Chondrocyte (in vitro differentiated cells): Measurements from ENCODE around the gene GPC3. TPM values are rescaled to one million over a fixed set of nuclear protein-coding genes. Genes with fewer than 3 reads are reported as not detected.

Experiments used
- DNase-seq: peaks from one replicate; pipeline ENCODE4 v3.0.0; 2021; ENCODE audit warnings: mixed read lengths, low spot score
- H3K27ac Mint-ChIP-seq: one replicate; pipeline ENCODE4 v1.8.0; 2021; ENCODE audit warnings: mild to moderate bottlenecking, moderate library complexity, mixed read lengths; ENCODE audit not compliant: unreplicated experiment
- H3K27me3 Mint-ChIP-seq: 2 replicates; pipeline ENCODE4 v1.8.0; 2021; ENCODE audit warnings: low read depth, mixed read lengths
- H3K36me3 Mint-ChIP-seq: 2 replicates; pipeline ENCODE4 v1.8.0; 2021; ENCODE audit warnings: low read depth, mixed read lengths
- H3K4me1 Mint-ChIP-seq: 2 replicates; pipeline ENCODE4 v1.8.0; 2021; ENCODE audit warnings: low read depth, mild to moderate bottlenecking, mixed read lengths
- H3K4me3 Mint-ChIP-seq: one replicate; pipeline ENCODE4 v1.8.0; 2021; ENCODE audit warnings: mild to moderate bottlenecking, moderate library complexity, mixed read lengths; ENCODE audit not compliant: unreplicated experiment
- H3K9me3 Mint-ChIP-seq: 2 replicates; pipeline ENCODE4 v1.8.0; 2021; ENCODE audit warnings: low read depth, mixed read lengths
- total RNA-seq: library from RNA; stranded (reverse); gene quantifications from 3 replicates; pipeline ENCODE4 v1.2.1, GENCODE V29; 2021
- TF ChIP-seq, protein P1 (sequence below): fragments of 200-600 bp; sonication (generic); IDR thresholded peaks from 2 replicates; pipeline ENCODE4 v1.5.0; 2021; ENCODE audit warnings: antibody characterized with exemption, mild to moderate bottlenecking, moderate library complexity

Gene GPC3
- total RNA-seq, 1 donor from 2014 or later, result 1.9 TPM

DNA sequence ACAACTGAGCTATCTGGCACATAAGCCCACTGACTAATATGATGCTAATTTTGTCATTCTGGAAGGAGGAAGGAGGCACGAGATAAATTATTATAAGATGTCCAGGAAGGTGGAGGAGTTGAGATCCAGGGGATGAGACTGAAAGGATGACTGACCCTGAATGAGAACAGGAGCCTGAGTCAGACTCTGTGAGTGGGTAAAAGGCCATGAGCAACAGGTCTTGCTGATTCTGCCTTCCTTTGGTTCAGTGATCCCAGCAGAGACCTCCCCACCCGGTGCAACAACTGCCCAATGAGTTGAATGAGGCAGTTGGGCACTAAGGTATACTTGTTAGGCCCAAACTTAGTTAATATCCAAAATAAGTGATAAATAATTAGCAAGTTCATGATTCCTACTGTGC lies 332.0 kb downstream of the GPC3 start:
- H3K27me3 Mint-ChIP-seq, result no peaks in the 10 kb centered on the region
- peaks cover 32% of the 10 kb centered on the region for H3K4me1 Mint-ChIP-seq
- DNase-seq, result no peak
- TF ChIP-seq, protein P1, sequence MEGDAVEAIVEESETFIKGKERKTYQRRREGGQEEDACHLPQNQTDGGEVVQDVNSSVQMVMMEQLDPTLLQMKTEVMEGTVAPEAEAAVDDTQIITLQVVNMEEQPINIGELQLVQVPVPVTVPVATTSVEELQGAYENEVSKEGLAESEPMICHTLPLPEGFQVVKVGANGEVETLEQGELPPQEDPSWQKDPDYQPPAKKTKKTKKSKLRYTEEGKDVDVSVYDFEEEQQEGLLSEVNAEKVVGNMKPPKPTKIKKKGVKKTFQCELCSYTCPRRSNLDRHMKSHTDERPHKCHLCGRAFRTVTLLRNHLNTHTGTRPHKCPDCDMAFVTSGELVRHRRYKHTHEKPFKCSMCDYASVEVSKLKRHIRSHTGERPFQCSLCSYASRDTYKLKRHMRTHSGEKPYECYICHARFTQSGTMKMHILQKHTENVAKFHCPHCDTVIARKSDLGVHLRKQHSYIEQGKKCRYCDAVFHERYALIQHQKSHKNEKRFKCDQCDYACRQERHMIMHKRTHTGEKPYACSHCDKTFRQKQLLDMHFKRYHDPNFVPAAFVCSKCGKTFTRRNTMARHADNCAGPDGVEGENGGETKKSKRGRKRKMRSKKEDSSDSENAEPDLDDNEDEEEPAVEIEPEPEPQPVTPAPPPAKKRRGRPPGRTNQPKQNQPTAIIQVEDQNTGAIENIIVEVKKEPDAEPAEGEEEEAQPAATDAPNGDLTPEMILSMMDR, result no peak
- no peaks in the 10 kb centered on the region for H3K36me3 Mint-ChIP-seq
- no peaks in the 10 kb centered on the region for H3K9me3 Mint-ChIP-seq
- H3K27ac Mint-ChIP-seq, result no peak overlapping the region
- no peak overlapping the region for H3K4me3 Mint-ChIP-seq

DNA sequence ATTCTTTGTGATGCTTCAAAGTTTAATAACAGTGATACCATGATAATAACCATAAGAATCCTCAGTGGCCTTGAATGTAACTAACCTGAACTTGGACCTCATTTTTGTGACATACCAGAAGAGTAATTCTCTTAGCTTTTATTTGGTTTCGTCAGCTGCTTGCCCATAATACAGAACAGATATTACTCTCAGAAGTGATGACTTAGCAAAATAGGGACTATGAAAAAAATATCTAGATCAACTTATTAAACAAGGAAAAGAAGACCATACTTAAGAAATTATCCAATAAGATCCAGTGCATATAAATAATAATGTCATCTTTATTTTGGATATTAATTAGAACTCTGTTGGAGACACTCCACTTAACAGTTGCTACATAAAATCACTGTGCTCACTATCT lies 333.2 kb downstream of the GPC3 start:
- no peak for DNase-seq
- no peak overlapping the region for H3K4me3 Mint-ChIP-seq

DNA sequence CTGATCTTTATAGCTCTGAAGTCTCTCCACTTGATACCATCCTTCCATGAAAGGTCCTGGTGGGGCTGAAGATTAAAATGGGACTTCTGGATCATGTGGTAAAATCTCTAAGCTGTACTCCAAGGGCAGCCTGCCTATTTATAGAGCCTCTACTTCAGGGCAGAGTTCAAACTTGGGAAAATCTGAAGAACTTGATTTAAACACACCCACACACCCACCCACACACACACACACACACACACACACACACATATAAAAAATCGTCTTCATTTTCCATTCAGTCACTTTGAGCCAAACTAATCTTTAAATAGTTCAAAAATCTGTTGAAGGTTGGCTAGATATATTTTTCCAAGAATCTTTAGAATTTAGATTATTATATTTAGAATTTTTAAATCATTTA lies 335.2 kb downstream of the GPC3 start:
- TF ChIP-seq, protein P1, result no peak
- no peak for DNase-seq
- H3K4me1 Mint-ChIP-seq, result peaks cover 23% of the 10 kb centered on the region
- no peak overlapping the region for H3K27ac Mint-ChIP-seq
- H3K9me3 Mint-ChIP-seq, result no peaks in the 10 kb centered on the region
- no peaks in the 10 kb centered on the region for H3K36me3 Mint-ChIP-seq
- no peaks in the 10 kb centered on the region for H3K27me3 Mint-ChIP-seq
- no peak overlapping the region for H3K4me3 Mint-ChIP-seq

More for the DNA sequence above, 333.2 kb downstream of the GPC3 start:
- Mint-ChIP-seq H3K9me3 (no peaks in the 10 kb centered on the region), H3K27ac (no peak overlapping the region), H3K4me1 (peaks cover 27% of the 10 kb centered on the region), H3K36me3 (no peaks in the 10 kb centered on the region), H3K27me3 (no peaks in the 10 kb centered on the region)
- TF ChIP-seq, protein P1, result no peak

DNA sequence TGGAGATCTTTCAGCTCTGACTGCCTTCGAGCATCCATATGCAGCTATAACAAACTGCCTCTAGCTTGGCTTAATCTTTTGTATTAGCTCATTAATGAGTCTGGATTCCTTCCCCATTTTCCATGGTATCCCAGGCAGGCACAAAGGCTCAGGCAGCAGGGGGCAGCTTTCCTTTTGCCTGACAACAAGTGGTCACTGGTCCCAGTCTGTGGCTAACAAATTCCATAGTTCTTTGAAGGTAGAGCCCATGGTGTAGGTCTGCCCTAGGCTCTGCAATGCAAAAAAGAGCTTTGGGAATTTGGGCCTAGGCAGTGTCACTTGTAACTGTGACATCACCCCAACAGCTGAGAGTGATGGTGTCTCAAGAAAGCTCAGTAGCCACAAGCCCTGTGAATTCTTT lies 335.7 kb downstream of the GPC3 start:
- no peaks in the 10 kb centered on the region for H3K36me3 Mint-ChIP-seq
- H3K9me3 Mint-ChIP-seq, result no peaks in the 10 kb centered on the region
- TF ChIP-seq, protein P1, result no peak
- H3K4me1 Mint-ChIP-seq, result peaks cover 20% of the 10 kb centered on the region
- H3K27me3 Mint-ChIP-seq, result no peaks in the 10 kb centered on the region
- no peak for DNase-seq
- no peak overlapping the region for H3K27ac Mint-ChIP-seq
- no peak overlapping the region for H3K4me3 Mint-ChIP-seq

DNA sequence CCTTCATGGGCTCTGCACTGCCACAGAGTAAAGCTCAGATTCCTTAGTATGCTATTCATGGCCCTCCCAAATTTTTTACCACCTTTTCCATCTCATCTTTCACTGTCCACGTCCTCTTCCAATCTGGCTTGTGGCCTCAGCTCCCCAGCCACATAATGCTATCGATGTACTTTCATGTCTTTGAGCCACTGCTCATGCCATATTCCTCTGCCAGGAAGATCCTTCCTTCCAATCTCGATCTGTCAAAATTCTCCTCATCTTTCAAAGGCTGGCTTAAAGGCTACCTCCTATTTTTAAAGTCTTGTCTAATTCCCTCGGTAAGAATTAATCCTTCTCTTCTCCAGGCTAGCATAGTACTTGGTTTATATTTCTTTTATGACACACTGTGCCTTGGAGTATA lies 336.8 kb downstream of the GPC3 start:
- H3K27me3 Mint-ChIP-seq, result no peaks in the 10 kb centered on the region
- TF ChIP-seq, protein P1, result no peak
- H3K27ac Mint-ChIP-seq, result no peak overlapping the region
- H3K36me3 Mint-ChIP-seq, result no peaks in the 10 kb centered on the region
- peaks cover 18% of the 10 kb centered on the region for H3K4me1 Mint-ChIP-seq
- H3K4me3 Mint-ChIP-seq, result no peak overlapping the region
- DNase-seq, result no peak
- H3K9me3 Mint-ChIP-seq, result no peaks in the 10 kb centered on the region
